Measurements from ENCODE around the gene SEL1L3.
"Not testable (repeated sequence)": the region's sequence is repeated elsewhere in the genome, so short reads cannot be mapped to it uniquely, and the experiment has no call there.

The SEL1L3 gene

GRCh38 chr4:25879091-25879584, 16.4 kb upstream of the SEL1L3 start:
- no peak for DNase-seq

GRCh38 chr4:25878676-25879075, 15.9 kb upstream of the SEL1L3 start:
- DNase-seq: no peak

GRCh38 chr4:25875281-25875745, 12.5 kb upstream of the SEL1L3 start:
- DNase-seq: no peak

- DNase-seq: peak; percentile 16
Measured at GRCh38 chr4:25874655-25875054, 11.9 kb upstream of the SEL1L3 start.

GRCh38 chr4:25873632-25874129, 10.9 kb upstream of the SEL1L3 start:
- no peak for DNase-seq

GRCh38 chr4:25872851-25873631, 10.3 kb upstream of the SEL1L3 start:
- no peak for DNase-seq

- DNase-seq: no peak
Measured at GRCh38 chr4:25870081-25870480, 7.3 kb upstream of the SEL1L3 start.

GRCh38 chr4:25867781-25868294, 5.0 kb upstream of the SEL1L3 start:
- no peak for DNase-seq

GRCh38 chr4:25866401-25866800, 3.6 kb upstream of the SEL1L3 start:
- not testable (repeated sequence) for DNase-seq

GRCh38 chr4:25865586-25865985, 2.8 kb upstream of the SEL1L3 start:
- DNase-seq: no peak

GRCh38 chr4:25863831-25864418, 1.1 kb upstream of the SEL1L3 start:
- DNase-seq: no peak

GRCh38 chr4:25863347-25863784, 578 bp upstream of the SEL1L3 start:
- DNase-seq: no peak

GRCh38 chr4:25861951-25862410, 807 bp downstream of the SEL1L3 start:
- DNase-seq: no peak

GRCh38 chr4:25861280-25861950, 1.4 kb downstream of the SEL1L3 start:
- DNase-seq: no peak

GRCh38 chr4:25860586-25861279, 2.1 kb downstream of the SEL1L3 start:
- DNase-seq: no peak

- no peak for DNase-seq
Measured at GRCh38 chr4:25859429-25860148, 3.2 kb downstream of the SEL1L3 start.

GRCh38 chr4:25857851-25858400, 4.9 kb downstream of the SEL1L3 start:
- DNase-seq: no peak

GRCh38 chr4:25857403-25857802, 5.4 kb downstream of the SEL1L3 start:
- DNase-seq: no peak

GRCh38 chr4:25856756-25857155, 6.0 kb downstream of the SEL1L3 start:
- no peak for DNase-seq

GRCh38 chr4:25852103-25852502, 10.7 kb downstream of the SEL1L3 start:
- DNase-seq: no peak

- DNase-seq: no peak
Measured at GRCh38 chr4:25847329-25847728, 15.5 kb downstream of the SEL1L3 start.
